ENCODE measurements around the gene DDIT4L. TPM values are rescaled to one million over a fixed set of nuclear protein-coding genes. Genes with fewer than 3 reads are reported as not detected.

The DDIT4L gene
- total and polyA plus RNA-seq, 2 experiments from 2014 or later = 3.4 to 7.0 TPM

DNA sequence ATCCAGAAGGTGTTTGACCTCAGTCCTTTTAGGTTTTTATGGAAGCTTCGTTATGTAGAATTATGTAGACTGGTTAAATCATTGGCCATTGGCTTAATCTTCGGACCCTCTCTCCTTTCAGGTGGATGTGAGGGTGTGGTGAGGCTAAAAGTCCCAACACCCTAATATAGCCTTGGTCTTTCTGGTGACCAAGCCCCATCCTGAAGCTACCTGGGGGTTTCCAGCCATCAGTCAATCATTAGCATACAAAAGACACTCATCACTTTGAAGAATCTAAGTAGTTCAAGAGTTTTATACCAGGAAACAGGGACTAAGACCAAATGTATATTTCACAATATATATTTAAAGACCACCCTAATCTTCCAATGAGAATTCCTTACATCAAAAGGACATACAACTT lies 5.5 kb downstream of the DDIT4L start:
- Mint-ChIP-seq H3K9me3 (no peaks in the 10 kb centered on the region), H3K4me3 (no peak overlapping the region), H3K27me3 (ENCODE audit: insufficient read depth, low read depth, poor library complexity) (peaks cover 13% of the 10 kb centered on the region), H3K27ac (no peak overlapping the region), H3K36me3 (ENCODE audit: low read depth) (no peaks in the 10 kb centered on the region), H3K4me1 (peaks cover 43% of the 10 kb centered on the region)
- ATAC-seq (no peak), DNase-seq (ENCODE audit: low spot score) (no peak)
- Histone ChIP-seq H3K36me3 (ENCODE audit: insufficient read depth) (no peaks in the 10 kb centered on the region), H2AFZ (no peak overlapping the region), H3K27me3 (ENCODE audit: insufficient read depth) (peaks cover 21% of the 10 kb centered on the region), H3F3A (replicated peaks; ENCODE audit: low read depth) (no peaks in the 10 kb centered on the region), H3K4me3 (no peak overlapping the region), H3K4me2 (no peak overlapping the region), H3K79me2 (replicated peaks; ENCODE audit: insufficient read depth) (no peaks in the 10 kb centered on the region), H4K20me1 (replicated peaks; ENCODE audit: insufficient read depth) (no peaks in the 10 kb centered on the region), H3K27ac (ENCODE audit: low read depth) (no peak overlapping the region), H3K9me2 (ENCODE audit: insufficient read depth) (no peaks in the 10 kb centered on the region), H3K4me1 (ENCODE audit: insufficient read depth) (peaks cover 19% of the 10 kb centered on the region; the same call in 1 of the 2 replicates)
- TF ChIP-seq EZH2phosphoT487 (IDR thresholded peaks at IDR 0.05; ENCODE audit: unreplicated experiment) = no peak
- TF ChIP-seq STAT1 (IDR thresholded peaks at IDR 0.05; ENCODE audit: unreplicated experiment) = no peak
- no peak for TF ChIP-seq POLR2AphosphoS5 (IDR thresholded peaks at IDR 0.05; ENCODE audit: low read depth)
- TF ChIP-seq JUNB (IDR thresholded peaks at IDR 0.05; ENCODE audit: unreplicated experiment) = no peak
- TF ChIP-seq, protein P1, sequence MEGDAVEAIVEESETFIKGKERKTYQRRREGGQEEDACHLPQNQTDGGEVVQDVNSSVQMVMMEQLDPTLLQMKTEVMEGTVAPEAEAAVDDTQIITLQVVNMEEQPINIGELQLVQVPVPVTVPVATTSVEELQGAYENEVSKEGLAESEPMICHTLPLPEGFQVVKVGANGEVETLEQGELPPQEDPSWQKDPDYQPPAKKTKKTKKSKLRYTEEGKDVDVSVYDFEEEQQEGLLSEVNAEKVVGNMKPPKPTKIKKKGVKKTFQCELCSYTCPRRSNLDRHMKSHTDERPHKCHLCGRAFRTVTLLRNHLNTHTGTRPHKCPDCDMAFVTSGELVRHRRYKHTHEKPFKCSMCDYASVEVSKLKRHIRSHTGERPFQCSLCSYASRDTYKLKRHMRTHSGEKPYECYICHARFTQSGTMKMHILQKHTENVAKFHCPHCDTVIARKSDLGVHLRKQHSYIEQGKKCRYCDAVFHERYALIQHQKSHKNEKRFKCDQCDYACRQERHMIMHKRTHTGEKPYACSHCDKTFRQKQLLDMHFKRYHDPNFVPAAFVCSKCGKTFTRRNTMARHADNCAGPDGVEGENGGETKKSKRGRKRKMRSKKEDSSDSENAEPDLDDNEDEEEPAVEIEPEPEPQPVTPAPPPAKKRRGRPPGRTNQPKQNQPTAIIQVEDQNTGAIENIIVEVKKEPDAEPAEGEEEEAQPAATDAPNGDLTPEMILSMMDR (conservative IDR thresholded peaks at IDR 0.05; ENCODE audit: low read depth in 2 of 2) = no peak
- TF ChIP-seq, protein P2, sequence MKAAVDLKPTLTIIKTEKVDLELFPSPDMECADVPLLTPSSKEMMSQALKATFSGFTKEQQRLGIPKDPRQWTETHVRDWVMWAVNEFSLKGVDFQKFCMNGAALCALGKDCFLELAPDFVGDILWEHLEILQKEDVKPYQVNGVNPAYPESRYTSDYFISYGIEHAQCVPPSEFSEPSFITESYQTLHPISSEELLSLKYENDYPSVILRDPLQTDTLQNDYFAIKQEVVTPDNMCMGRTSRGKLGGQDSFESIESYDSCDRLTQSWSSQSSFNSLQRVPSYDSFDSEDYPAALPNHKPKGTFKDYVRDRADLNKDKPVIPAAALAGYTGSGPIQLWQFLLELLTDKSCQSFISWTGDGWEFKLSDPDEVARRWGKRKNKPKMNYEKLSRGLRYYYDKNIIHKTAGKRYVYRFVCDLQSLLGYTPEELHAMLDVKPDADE (IDR thresholded peaks at IDR 0.05) = no peak
- TF ChIP-seq, protein P3, sequence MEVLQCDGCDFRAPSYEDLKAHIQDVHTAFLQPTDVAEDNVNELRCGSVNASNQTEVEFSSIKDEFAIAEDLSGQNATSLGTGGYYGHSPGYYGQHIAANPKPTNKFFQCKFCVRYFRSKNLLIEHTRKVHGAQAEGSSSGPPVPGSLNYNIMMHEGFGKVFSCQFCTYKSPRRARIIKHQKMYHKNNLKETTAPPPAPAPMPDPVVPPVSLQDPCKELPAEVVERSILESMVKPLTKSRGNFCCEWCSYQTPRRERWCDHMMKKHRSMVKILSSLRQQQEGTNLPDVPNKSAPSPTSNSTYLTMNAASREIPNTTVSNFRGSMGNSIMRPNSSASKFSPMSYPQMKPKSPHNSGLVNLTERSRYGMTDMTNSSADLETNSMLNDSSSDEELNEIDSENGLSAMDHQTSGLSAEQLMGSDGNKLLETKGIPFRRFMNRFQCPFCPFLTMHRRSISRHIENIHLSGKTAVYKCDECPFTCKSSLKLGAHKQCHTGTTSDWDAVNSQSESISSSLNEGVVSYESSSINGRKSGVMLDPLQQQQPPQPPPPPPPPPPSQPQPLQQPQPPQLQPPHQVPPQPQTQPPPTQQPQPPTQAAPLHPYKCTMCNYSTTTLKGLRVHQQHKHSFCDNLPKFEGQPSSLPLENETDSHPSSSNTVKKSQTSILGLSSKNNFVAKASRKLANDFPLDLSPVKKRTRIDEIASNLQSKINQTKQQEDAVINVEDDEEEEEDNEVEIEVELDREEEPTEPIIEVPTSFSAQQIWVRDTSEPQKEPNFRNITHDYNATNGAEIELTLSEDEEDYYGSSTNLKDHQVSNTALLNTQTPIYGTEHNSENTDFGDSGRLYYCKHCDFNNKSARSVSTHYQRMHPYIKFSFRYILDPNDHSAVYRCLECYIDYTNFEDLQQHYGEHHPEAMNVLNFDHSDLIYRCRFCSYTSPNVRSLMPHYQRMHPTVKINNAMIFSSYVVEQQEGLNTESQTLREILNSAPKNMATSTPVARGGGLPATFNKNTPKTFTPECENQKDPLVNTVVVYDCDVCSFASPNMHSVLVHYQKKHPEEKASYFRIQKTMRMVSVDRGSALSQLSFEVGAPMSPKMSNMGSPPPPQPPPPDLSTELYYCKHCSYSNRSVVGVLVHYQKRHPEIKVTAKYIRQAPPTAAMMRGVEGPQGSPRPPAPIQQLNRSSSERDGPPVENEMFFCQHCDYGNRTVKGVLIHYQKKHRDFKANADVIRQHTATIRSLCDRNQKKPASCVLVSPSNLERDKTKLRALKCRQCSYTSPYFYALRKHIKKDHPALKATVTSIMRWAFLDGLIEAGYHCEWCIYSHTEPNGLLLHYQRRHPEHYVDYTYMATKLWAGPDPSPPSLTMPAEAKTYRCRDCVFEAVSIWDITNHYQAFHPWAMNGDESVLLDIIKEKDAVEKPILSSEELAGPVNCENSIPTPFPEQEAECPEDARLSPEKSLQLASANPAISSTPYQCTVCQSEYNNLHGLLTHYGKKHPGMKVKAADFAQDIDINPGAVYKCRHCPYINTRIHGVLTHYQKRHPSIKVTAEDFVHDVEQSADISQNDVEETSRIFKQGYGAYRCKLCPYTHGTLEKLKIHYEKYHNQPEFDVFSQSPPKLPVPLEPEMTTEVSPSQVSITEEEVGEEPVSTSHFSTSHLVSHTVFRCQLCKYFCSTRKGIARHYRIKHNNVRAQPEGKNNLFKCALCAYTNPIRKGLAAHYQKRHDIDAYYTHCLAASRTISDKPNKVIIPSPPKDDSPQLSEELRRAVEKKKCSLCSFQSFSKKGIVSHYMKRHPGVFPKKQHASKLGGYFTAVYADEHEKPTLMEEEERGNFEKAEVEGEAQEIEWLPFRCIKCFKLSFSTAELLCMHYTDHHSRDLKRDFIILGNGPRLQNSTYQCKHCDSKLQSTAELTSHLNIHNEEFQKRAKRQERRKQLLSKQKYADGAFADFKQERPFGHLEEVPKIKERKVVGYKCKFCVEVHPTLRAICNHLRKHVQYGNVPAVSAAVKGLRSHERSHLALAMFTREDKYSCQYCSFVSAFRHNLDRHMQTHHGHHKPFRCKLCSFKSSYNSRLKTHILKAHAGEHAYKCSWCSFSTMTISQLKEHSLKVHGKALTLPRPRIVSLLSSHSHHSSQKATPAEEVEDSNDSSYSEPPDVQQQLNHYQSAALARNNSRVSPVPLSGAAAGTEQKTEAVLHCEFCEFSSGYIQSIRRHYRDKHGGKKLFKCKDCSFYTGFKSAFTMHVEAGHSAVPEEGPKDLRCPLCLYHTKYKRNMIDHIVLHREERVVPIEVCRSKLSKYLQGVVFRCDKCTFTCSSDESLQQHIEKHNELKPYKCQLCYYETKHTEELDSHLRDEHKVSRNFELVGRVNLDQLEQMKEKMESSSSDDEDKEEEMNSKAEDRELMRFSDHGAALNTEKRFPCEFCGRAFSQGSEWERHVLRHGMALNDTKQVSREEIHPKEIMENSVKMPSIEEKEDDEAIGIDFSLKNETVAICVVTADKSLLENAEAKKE (CRISPR knock-in tag; IDR thresholded peaks at IDR 0.05) = no peak
- TF ChIP-seq, protein P4, sequence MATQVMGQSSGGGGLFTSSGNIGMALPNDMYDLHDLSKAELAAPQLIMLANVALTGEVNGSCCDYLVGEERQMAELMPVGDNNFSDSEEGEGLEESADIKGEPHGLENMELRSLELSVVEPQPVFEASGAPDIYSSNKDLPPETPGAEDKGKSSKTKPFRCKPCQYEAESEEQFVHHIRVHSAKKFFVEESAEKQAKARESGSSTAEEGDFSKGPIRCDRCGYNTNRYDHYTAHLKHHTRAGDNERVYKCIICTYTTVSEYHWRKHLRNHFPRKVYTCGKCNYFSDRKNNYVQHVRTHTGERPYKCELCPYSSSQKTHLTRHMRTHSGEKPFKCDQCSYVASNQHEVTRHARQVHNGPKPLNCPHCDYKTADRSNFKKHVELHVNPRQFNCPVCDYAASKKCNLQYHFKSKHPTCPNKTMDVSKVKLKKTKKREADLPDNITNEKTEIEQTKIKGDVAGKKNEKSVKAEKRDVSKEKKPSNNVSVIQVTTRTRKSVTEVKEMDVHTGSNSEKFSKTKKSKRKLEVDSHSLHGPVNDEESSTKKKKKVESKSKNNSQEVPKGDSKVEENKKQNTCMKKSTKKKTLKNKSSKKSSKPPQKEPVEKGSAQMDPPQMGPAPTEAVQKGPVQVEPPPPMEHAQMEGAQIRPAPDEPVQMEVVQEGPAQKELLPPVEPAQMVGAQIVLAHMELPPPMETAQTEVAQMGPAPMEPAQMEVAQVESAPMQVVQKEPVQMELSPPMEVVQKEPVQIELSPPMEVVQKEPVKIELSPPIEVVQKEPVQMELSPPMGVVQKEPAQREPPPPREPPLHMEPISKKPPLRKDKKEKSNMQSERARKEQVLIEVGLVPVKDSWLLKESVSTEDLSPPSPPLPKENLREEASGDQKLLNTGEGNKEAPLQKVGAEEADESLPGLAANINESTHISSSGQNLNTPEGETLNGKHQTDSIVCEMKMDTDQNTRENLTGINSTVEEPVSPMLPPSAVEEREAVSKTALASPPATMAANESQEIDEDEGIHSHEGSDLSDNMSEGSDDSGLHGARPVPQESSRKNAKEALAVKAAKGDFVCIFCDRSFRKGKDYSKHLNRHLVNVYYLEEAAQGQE (IDR thresholded peaks at IDR 0.05; ENCODE audit: unreplicated experiment) = no peak
- no peak for TF ChIP-seq CREB1 (CRISPR knock-in tag; IDR thresholded peaks at IDR 0.05; ENCODE audit: low read depth)
- TF ChIP-seq ZNF114 (CRISPR knock-in tag; IDR thresholded peaks at IDR 0.05) = no peak
- TF ChIP-seq NANOG (IDR thresholded peaks at IDR 0.05; ENCODE audit: borderline replicate concordance) = no peak
- TF ChIP-seq EZH2 (IDR thresholded peaks at IDR 0.05; ENCODE audit: low read depth, unreplicated experiment) = no peak
- TF ChIP-seq ZNF331 (CRISPR knock-in tag; IDR thresholded peaks at IDR 0.05; ENCODE audit: low read depth) = no peak
